Muscle of leg (tissue), 11 donors: Measurements from ENCODE around the gene ITIH6. TPM values are rescaled to one million over a fixed set of nuclear protein-coding genes. Genes with fewer than 3 reads are reported as not detected.

ENCODE experiments used
- DNase-seq: peaks from one replicate; pipeline ENCODE4 v3.0.0; 2013
- H3K27ac ChIP-seq: one replicate; pipeline ENCODE4 v1.5.1; 2013; ENCODE audit warnings: mild to moderate bottlenecking, low read length, control low read depth
- H3K27me3 ChIP-seq: one replicate; pipeline ENCODE4 v1.6.1; 2013; ENCODE audit warnings: low read length; ENCODE audit not compliant: control insufficient read depth, insufficient read depth
- H3K36me3 ChIP-seq: one replicate; pipeline ENCODE4 v1.6.1; 2013; ENCODE audit warnings: low read length; ENCODE audit not compliant: control insufficient read depth, insufficient read depth
- H3K4me1 ChIP-seq: one replicate; pipeline ENCODE4 v1.6.1; 2013; ENCODE audit warnings: low read length; ENCODE audit not compliant: control insufficient read depth, insufficient read depth
- H3K4me3 ChIP-seq: one replicate; pipeline ENCODE4 v1.5.1; 2013; ENCODE audit warnings: low read length, control low read depth
- H3K9me3 ChIP-seq: replicated peaks from 2 replicates; pipeline ENCODE4 v1.6.1; 2013; ENCODE audit warnings: low read depth, low read length; ENCODE audit not compliant: control insufficient read depth
- WGBS: methylation state at CpG from one replicate; pipeline ENCODE4 v1.1.5; 2013; ENCODE audit warnings: missing lambda C conversion rate; ENCODE audit not compliant: insufficient coverage; 5-methylcytosine and 5-hydroxymethylcytosine counted together
- polyA plus RNA-seq, 8 donors: library from polyadenylated mRNA; unstranded; fragments of 120-200 nt; gene quantifications; one replicate each; pipeline versions ENCODE4 v1.2.1 to v1.2.3, GENCODE V29; 2013; ENCODE audit warnings: inconsistent platforms in 1 of 8, low replicate concordance in 1 of 8; ENCODE audit not compliant: insufficient read length in 8 of 8, insufficient read depth in 1 of 8
- total RNA-seq: library from RNA; stranded (reverse); fragments of 120-200 nt; gene quantifications from one replicate; pipeline ENCODE4 v1.2.4, GENCODE V29; 2013

Gene ITIH6
- total and polyA plus RNA-seq, 9 donors: 0.22 to 1.4 (median 0.89) TPM

DNA sequence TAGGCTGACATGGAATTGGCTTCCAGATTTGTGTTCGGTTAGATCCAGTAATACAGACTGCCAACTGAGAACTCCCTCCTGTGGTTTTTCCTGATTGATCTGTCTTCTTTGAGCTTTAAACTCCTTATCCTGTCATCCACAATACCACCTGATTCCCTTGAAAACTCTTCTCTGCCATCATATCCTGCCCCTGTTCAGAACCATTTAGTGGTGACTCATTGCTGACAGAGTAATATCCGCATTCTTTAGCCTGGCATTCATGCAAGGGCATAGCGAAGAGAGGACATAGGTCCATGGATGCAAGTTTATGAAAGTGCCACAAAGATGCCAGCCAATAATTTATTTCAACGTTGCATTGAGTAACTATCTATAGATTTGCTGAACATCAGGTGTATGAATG, 76.6 kb downstream of the ITIH6 start:
- no peak overlapping the region for H3K27ac ChIP-seq
- no peaks in the 10 kb centered on the region for H3K36me3 ChIP-seq
- H3K4me1 ChIP-seq: no peaks in the 10 kb centered on the region
- DNase-seq: no peak
- H3K9me3 ChIP-seq: no peaks in the 10 kb centered on the region
- H3K4me3 ChIP-seq: no peak overlapping the region
- WGBS: 100% methylated on average over 2 of the region's 4 CpGs
- no peaks in the 10 kb centered on the region for H3K27me3 ChIP-seq

DNA sequence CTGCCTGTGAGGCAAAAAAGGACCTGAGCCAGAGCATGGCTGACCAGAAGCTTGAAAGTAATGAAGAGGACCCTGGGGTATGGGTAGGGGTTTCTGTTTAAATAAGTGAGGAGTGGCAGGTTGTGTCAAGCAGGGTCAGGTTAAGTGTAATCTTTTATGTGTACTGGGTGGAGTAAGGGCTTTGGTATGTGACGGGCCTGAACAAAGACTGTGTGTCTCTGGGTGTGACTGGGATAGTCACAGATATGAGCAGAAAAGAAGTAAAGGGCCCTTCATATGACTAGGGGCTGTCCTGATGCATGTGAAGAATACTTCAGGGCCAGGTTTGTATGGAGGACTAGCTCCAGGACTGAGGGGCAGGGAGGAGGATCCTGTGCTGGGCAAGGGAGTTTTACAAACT, 82.4 kb downstream of the ITIH6 start:
- Histone ChIP-seq H3K36me3 (no peaks in the 10 kb centered on the region), H3K9me3 (no peaks in the 10 kb centered on the region), H3K27me3 (no peaks in the 10 kb centered on the region), H3K4me1 (no peaks in the 10 kb centered on the region), H3K4me3 (no peak overlapping the region), H3K27ac (no peak overlapping the region)
- 88% methylated on average over 1 of the region's 1 CpG for WGBS
- DNase-seq: no peak

DNA sequence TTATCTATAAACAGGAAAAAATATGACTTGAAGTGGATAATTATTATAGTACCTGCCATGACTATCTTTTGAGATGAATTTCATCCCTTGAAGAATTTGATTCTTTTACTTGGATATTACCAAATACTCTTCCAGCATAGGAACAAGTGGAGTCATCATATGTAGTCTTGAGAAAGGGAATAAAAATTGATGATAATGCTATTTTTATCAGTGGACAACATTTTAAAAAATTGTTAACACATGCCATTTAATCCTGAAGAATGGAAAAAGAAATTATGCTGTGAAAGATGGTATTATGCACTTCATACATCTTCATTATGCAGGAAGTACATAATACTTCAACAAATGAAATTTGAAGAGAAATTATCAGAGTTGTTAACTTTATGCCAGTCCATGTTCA, 83.6 kb downstream of the ITIH6 start:
- no peak overlapping the region for H3K4me3 ChIP-seq
- DNase-seq: no peak
- no peaks in the 10 kb centered on the region for H3K9me3 ChIP-seq
- H3K4me1 ChIP-seq: no peaks in the 10 kb centered on the region
- no peaks in the 10 kb centered on the region for H3K27me3 ChIP-seq
- H3K36me3 ChIP-seq: no peaks in the 10 kb centered on the region
- no peak overlapping the region for H3K27ac ChIP-seq

DNA sequence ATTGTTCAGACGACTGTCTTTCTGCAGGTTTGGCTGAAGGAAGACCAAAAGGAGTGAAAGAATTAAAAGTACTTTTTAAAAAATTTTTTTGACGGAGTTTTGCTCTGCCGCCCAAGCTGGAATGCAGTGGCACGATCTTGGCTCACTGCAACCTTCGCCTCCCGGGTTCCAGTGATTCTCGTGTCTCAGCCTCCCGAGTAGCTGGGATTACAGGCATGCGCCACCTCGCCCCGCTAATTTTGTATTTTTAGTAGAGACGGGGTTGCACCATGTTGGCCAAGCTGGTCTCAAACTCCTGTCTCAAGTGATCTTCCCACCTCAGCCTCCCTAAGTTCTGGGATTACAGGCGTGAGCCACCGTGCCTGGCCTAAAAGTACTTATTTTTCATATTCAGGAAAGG, 86.3 kb downstream of the ITIH6 start:
- WGBS: 92% methylated on average over 11 of the region's 14 CpGs
- no peak for DNase-seq
- H3K27ac ChIP-seq: no peak overlapping the region

DNA sequence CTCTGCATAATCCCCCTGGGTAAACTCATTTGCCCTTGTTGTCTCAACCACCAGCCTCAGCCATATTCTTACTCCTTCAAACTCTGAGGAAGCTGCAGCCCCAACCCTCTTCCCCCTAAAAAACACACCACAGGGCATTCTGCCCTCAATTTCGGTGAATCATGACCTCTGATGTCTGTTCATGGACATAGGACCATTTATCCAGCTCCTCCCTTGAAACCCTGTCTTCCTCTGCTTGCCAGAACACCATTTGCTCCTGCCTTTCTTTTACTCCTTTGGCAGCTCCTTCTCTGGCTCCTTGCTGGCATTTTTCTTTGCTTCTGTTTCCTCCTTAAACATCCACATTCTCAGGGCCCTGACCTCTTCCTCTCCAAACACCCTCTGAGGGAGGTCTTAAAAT, 87.1 kb downstream of the ITIH6 start:
- no peak for DNase-seq
- no peaks in the 10 kb centered on the region for H3K9me3 ChIP-seq
- H3K27me3 ChIP-seq: peaks cover 2% of the 10 kb centered on the region
- H3K36me3 ChIP-seq: no peaks in the 10 kb centered on the region
- H3K4me1 ChIP-seq: no peaks in the 10 kb centered on the region
- 15% methylated on average over 1 of the region's 1 CpG for WGBS
- no peak overlapping the region for H3K4me3 ChIP-seq
- H3K27ac ChIP-seq: no peak overlapping the region

More for the DNA sequence above, 86.3 kb downstream of the ITIH6 start:
- Histone ChIP-seq H3K36me3 (no peaks in the 10 kb centered on the region), H3K4me3 (no peak overlapping the region), H3K4me1 (no peaks in the 10 kb centered on the region), H3K27me3 (peaks cover 2% of the 10 kb centered on the region), H3K9me3 (no peaks in the 10 kb centered on the region)

DNA sequence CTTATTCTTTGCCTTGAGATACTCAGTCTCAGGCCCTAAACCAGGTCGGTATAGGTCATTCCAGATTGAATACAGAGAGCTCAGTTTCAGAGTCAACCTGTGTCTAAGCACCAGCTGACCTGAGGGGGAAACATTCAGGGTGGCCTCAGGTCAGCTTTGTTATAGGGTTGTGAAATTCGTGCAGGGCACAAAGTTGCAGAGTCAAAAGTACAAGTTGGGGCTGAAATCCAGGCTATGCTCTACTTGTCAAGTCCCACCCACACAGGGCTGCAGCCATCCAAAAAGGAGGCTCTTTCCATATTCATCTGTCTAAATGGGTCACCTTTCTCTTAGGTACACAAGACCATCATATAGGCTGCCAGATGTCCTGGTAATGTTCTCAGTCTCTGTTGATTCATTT, 89.7 kb downstream of the ITIH6 start:
- no peaks in the 10 kb centered on the region for H3K9me3 ChIP-seq
- no peak overlapping the region for H3K4me3 ChIP-seq
- no peak for DNase-seq
- H3K27ac ChIP-seq: no peak overlapping the region
- peaks cover 2% of the 10 kb centered on the region for H3K27me3 ChIP-seq
- WGBS: 20% methylated on average over 1 of the region's 2 CpGs
- no peaks in the 10 kb centered on the region for H3K4me1 ChIP-seq
- H3K36me3 ChIP-seq: no peaks in the 10 kb centered on the region

Other genes with a start within 250 kb of the ITIH6 start
- 1,087 TPM for gene MAGED2, start 9.5 kb upstream of the ITIH6 start, total RNA-seq
- gene MAGED2, start 9.5 kb upstream of the ITIH6 start, polyA plus RNA-seq: 1,000 to 10,000 TPM in 4 of 8 donors, 100 to 1,000 TPM in 4; 863 to 1,174 (median 1,005) TPM
- gene TRO, start 122.6 kb upstream of the ITIH6 start, total RNA-seq: 121 TPM
- gene TRO, start 122.6 kb upstream of the ITIH6 start, polyA plus RNA-seq: 100 to 1,000 TPM; 106 to 140 (median 120) TPM
- 0.35 TPM for gene PFKFB1, start 195.9 kb upstream of the ITIH6 start, total RNA-seq
- 1 to 10 TPM in 2 of 8 donors, under 1 TPM in 6; 0.30 to 1.7 (median 0.70) TPM for gene PFKFB1, start 195.9 kb upstream of the ITIH6 start, polyA plus RNA-seq
- gene APEX2, start 202.1 kb upstream of the ITIH6 start, total RNA-seq: 3.7 TPM
- gene APEX2, start 202.1 kb upstream of the ITIH6 start, polyA plus RNA-seq: 10 to 100 TPM in 6 of 8 donors, 1 to 10 TPM in 2; 9.0 to 12.6 (median 10.8) TPM
- 29.3 TPM for gene ALAS2, start 232.7 kb upstream of the ITIH6 start, total RNA-seq
- 10 to 100 TPM; 17.6 to 64.6 (median 46.1) TPM for gene ALAS2, start 232.7 kb upstream of the ITIH6 start, polyA plus RNA-seq